T follicular helper cell (primary cell): Measurements from ENCODE around the gene SRSF7.
"Not testable (repeated sequence)": the region's sequence is repeated elsewhere in the genome, so short reads cannot be mapped to it uniquely, and the experiment has no call there.

ENCODE experiments used
- DNase-seq: peaks from one replicate; pipeline ENCODE4 v3.0.0-alpha.2; 2020; ENCODE audit warnings: low read depth

Gene SRSF7

DNA sequence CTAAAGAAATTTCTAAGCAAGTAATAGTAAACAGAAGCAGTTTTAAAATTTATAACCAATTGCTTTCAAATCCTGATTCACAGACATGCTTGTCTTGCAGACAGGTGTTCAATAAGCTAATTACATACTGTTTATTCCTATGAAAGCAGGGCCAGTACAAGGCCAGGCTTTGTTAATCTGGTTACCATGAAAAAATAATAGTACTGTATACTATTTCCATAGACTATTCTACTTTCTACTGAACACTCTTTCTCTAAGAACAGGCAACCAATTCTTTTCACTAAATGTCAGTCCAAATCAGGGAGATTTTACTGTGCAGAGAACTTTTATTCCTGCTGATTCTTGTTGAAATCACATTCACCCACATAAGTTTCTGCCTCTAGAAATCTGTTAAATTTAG is 2.9 kb upstream of the SRSF7 start:
- DNase-seq, result no peak

DNA sequence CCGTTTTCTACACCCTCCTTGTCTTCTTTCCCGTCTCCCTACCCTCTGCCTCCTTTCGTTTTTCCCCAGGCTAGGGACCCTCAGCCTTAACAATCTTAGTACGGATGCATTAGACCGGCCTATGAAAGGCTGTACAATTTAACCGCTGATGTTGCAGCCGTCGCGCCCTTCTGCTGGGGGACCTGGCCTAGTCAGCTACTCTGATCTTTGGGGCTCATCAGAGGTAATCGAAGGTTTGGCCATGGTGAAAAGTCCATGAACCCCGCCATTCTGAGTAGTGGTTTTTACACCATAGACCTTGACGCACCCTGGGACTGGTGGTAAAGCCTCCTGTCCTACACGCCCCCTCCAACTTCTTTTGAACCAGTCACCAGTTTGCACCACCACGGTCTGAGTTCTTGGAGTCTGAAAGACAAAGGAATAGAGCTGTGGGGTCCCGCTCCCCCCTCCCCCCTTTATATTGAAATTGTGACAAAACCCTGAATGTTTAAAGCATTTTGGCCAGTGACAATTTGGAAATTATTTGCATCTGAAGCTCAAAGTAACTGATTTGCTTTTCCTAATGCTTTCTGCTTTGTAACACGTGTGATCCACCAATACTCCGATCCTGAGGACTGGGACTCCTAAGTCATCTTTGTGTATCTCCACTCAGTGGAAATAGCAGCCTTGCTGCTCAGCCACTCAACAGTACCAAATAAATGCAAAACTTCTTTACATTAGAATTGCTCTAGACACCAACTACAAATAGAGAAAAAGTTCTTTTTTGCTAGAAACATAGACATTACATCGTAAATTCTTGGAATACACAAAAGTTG is 642 bp upstream of the SRSF7 start:
- no peak for DNase-seq

DNA sequence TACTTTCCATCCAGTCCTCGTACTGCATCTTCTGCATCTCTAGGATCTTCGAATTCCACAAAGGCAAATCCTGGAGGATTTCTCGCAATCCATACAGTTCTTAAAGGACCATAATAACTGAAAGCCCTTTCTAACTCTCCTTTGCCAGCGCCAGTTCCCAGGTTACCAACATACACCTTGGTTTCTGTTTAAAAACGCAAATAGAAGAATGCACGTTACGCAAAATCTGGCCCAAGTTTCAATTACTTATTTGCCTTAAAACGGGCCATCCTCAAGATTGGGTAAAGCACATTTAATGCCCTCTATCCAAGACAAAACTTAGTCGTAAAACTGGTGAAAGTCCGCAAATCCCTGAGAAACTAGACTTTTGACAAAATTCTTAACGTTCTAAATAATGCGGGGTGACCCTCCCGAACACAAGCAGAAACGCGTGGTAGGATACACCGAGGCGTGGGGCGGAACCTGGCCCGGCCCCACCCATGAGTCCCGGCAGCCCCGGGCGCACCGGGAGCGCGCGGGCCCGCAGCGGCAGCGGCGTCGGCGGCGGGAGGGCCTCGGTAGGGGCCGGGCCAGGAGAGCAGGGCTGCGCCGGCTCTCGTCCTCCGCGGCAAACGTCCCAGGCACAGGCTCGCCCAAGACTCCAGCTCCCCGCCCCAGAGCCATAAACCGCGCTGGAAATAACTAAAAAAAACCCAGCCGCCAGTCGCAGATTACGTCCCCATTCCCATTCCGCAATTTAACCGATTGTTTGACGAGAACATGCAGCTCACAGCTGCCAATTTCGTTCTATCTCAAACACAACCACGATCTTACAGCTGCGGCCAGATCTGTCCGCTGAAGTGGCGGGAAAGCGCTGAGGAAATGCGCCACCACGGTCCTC is 910 bp downstream of the SRSF7 start:
- DNase-seq, result peak; percentile 20

DNA sequence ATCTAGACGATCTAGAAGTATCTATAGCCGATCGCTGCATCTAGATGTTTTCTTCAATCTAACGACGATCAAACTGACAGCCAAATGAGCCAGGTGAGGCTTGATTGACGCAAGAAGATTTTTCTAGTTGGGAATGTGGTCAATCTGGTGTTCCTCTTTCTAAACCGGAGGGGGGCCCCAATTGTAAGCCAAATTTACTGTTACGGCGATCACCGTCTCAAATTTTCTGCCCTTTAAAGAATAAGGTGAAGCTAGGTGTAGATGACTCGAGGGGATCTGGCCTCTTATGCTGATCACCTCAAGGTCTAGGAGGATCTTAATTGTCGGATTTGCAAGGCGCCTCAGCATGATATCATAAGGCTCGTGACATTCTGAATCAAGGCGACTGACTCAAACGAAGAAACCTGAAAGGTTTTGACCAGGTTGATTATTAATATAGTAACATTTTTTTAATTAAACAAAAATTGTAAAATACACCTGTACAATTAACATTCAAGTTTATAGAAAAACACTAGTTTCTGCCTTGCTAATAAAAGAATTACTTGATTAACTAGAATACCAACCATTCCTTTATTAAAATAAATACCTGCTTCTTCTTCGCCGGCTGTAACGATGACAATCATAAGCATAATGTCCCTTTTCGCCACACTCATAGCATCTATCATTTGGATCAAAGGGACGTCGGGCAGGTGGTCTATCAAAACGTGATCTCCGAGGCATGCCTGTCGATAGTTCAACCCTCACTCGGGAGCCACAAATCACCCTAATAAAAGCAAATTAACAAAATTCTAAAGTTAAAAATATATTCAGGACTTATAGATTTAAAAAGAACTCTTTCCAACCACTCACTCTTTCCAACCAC is 2.0 kb downstream of the SRSF7 start:
- DNase-seq, result no peak

DNA sequence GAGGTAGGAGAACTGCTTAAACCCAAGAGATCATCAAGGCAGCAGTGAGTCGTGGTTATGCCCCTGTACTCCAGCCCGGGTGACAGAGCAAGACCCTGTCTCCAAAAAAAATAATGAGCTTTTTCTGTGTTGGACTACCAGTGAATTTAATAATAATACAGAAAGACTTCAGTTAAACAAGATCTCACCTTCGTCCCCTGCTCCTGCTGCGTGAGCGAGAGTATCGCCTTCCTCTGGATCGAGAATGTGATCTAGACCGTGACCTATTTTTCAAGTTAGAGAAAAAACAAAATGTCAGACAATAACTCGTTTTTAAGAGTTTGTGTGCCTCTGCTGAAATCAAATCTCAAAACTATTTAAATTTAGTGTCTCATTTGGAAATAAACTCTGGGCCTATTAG is 2.8 kb downstream of the SRSF7 start:
- no peak for DNase-seq

DNA sequence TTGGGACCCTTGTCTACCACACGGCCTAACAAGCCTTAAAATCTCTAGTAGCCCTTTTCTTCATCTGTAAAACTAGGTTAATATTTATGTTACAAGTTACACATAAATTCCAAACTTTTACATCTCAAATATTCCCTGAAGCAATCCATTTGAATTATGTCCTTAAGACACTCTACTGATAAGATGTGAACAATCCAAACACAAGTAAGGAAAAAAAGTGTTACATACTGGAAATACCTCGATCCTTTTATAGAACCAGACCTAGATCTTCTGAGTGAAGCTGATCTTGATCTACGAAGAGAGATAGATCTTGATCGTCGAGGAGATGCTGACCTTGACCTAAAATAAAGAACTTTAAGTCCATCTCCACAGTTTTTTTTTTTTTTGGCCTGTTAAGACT is 3.3 kb downstream of the SRSF7 start:
- no peak for DNase-seq

DNA sequence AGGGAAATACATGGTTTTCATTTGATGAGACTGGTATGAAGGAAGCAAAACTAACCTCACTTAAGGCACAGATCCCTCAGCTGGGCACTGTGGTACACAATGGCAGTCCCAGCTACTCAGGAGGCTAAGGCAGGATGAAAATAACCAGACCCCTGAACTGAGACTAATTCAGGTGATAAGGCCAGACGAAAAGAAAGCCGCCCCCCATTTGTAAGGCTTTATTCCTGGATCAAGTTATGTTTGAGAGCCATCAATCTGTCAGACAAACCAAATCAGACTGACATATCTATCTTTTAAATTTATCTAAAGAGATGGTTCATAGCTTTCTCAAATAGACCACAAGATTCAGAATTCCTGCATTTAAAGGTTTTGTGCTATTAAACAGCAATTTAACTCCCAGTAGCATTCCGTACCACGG is 4.1 kb downstream of the SRSF7 start:
- no peak for DNase-seq

DNA sequence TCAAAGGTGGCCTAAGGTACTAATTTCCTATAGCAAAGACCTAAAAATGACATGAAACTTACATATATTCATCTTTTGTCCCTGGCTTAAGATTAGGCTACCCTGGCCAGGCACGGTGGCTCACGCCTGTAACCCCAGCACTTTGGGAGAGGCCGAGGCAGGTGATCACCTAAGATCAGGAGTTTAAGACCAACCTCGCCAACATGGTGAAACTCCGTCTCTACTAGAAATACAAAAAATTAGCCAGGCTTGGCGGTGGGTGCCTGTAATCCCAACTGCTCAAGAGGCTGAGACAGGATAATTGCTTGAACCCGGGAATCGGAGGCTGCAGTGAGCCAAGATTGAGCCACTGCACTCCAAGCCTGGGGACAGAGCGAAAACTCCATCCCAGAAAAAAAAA is 5.9 kb downstream of the SRSF7 start:
- no peak for DNase-seq

DNA sequence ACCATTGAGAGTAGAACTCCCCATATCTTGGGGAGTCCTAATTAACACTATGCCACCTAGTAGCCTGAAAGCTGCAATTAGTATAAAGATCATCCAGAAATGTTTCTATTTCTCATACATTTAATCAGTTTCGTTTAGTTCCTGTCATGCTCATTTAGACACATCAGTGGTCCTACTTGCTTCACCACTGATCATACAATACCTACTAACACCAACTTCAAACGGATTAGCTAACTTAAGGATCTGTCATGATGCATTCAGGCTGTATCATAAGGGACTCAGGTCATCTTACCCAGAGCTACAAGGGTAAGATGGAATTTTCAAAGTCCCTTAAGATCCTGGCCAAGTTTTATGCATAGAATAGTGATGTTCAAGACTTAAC is 6.8 kb downstream of the SRSF7 start:
- no peak for DNase-seq

DNA sequence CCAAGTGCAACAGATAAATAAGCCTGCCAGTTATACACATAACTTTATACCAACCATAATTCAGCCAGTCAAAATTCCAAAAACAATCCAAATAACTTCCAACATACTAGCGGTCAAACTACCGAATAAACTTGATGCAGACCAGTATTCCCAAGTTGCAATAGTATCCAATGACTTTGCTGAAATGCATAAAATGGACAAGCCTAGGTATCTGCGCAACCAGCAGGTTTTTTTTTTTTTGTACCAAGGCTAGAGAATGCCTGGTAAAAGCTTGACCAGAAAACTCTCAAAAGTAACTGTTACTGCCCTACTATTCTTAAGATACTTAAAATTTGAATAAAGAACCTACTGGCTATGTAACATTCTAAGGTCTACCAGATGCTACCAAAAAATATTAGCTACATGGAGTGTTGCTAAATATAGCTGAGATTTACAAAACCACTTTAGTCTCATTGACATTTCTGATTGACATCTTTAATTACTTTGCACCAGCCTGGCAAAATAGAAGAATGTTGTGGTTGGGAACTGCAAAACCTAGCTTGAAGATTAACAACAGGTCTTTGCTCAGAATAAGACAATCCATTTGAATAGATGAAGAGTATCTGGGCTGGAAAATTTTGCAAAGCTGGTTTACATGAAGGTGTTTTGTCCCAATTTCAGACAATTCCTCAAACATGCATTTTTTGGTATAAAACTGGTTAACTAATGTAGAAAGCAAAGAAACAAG is 7.3 kb downstream of the SRSF7 start:
- DNase-seq, result no peak

DNA sequence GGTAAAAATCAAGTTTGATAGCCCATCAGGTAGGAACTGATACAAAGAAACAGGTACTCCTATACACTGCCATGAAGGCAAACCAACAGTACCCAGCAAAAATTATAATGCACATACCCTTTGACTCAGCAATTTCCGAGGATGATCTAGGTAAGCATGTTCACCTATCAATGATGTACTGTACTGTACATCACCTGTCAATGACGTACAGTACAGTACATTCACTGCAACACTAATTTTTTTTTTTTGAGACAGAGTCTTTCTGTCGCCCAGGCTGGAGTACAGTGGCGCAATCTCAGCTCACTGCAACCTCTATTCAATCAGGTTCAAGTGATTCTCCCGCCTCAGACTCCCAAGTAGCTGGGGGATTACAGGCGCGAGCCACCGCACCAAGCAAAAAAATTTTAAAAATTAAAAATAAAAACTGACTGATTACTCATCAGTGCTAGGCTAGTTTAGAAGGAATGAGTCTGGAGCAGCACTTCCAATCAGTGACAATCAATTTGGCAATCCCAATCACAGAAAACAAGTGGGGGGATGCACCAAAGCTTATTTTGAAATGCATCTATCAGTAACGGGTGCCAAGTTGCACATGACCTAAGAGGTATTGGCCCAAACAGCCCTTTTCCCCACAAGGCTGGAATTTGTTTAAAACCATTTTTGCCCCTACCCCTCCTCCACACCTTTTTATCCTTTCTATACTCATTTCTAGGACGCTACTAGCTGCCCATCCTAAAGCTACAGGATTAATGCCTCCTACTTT is 8.2 kb downstream of the SRSF7 start:
- no peak for DNase-seq

DNA sequence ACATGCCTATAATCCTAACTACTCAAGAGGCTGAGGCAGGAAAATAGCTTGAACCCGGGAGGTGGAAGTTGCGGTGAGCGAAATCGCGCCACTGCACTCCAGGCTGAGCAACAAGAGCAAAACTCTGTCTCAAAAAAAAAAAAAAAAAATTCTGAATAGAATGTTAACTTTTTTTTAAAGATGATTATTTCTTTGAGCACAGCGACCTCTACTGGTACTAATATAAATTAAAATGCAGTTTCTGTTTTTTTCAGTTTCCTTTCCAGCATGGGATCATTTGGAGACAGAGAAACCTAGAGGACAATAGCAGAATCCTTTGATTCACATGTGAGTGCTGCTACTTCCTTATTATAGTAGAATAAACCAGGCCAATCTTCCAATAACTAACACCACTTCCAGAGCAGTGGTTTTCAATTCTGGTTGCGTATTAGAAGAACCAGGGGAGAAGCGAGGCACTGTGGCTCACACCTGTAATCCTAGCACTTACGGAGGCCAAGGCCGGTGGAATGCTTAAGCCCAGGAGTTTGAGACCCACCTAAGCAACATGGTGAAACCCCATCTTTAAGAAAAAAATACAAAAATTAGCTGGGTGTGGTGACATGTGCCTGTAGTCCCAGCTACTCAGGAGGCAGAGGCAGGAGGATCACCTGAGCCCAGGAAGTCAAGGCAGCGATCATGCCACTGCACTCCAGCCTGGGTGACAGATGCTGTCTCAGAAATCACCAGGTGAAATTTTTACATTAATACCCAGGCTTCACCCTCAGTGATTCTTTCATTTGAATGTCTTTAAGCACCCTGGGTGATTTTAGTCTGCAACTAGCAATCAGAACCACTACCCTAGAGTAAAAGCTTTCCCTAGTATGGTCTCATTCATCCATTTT is 10.1 kb downstream of the SRSF7 start:
- DNase-seq, result no peak

DNA sequence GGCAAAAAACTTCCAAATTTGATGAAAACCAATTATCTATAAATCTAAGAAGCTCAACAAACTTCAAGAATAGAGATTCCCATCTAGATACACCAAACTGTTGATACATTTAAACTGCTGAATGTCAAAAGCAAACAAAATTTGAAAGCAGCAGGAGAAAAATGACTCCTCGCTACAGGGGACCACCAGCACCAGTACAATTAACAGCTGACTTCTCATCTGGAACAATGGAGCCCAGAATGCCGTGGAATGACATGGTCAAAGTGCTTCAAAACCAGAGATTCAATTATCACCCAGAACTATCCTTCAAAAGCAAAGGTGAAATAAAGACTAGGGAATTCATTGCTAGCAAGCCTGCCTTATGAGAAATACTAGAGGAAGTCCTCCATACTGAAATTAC is 11.6 kb downstream of the SRSF7 start:
- no peak for DNase-seq

DNA sequence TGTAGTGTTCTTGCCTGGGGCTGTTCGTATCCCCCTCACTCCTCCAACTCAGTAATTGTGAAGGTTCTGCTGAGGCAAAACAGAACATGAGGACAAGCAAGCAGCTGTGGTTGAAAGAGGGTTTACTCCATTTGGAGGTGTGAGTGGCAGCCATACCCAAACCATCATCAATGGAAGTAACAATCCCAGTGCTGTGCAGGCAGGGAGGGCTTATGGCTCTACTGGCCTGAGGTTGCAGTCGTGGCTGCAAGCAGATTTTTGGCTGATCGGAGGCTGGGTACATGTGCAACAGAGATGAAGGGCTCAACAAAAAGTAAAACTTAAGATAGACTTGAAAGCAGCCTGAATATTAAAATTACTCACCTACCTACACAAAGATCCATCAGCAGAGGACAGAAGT is 13.2 kb downstream of the SRSF7 start:
- no peak for DNase-seq

DNA sequence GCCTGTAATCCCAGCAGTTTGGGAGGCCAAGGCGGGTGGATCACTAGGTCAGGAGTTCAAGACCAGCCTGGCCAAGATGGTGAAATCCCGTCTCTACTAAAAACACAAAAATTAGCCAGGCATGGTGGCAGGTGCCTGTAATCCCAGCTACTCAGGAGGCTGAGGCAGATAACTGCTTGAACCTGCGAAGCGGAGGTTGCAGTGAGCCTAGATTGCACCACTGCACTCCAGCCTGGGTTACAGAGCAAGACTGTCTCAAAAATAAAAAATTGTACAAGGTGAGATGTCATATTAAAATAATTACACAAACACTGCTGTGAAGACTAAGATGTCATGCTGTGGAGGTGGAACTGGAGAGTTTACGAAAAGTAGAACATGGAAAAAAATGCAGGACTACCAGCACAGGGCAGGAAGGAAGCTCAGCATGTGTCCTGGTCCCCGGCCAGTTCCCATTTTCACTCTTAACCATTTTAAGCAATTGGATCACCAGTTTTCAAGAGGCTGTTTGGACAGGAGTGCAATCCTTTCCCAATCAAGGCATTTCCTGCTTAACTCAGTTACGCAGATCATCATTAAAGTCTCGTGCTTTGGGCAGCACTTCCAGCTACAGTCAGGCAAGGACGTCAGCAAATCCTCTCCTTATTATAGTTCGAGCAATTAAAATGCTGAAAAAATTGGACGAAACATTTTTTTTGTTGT is 14.0 kb downstream of the SRSF7 start:
- DNase-seq, result not testable (repeated sequence)

DNA sequence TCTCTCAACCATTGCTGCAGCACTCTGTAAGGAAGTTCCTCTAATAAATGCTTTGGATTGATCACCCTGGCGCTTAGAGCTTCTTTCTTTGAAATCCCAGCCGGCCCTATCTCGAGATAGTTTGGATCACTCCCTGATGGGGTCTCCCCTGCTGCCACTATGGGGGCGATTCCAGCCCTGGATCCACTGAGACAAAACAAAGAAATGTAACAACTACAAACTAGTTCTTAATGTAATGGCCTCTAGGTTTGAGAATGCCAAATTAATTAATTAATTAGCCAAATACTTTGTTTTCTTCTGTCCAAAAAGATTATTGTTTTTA is 15.2 kb downstream of the SRSF7 start:
- DNase-seq, result no peak

DNA sequence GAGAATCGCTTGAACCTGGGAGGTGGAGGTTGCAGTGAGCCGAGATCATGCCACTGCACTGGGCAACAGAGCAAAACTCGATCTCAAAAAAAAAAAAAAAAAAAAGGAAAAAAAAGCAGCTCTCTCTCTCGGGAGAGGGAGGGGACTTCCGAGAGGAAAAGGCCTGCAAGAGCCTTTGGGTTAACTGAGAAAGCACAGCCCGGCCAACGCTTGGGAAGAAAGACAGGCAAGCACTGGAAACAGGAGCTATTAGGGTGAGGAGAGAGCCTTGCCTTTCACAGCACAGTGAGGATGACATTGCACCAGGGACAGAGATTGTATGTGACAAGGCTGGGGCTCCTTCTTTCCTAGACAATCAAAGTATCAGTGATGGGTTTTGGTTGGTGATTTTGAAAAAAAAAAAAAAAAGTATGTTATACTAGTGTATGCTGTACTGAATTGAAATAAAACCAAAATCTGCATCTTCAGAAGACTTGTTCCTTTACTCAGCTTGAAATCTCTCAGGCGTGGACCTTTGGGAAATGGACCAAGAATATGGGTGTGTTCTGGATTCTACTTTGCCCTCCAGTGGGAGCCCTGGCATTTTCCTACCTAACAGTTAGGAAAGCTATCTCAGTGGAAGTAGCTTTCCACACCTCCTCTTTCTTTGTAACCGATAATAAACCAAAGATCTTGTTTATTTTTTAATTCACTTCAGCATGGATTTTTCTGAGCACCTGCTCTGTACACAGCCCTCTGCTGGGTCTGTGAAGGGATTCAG is 16.7 kb downstream of the SRSF7 start:
- no peak for DNase-seq

DNA sequence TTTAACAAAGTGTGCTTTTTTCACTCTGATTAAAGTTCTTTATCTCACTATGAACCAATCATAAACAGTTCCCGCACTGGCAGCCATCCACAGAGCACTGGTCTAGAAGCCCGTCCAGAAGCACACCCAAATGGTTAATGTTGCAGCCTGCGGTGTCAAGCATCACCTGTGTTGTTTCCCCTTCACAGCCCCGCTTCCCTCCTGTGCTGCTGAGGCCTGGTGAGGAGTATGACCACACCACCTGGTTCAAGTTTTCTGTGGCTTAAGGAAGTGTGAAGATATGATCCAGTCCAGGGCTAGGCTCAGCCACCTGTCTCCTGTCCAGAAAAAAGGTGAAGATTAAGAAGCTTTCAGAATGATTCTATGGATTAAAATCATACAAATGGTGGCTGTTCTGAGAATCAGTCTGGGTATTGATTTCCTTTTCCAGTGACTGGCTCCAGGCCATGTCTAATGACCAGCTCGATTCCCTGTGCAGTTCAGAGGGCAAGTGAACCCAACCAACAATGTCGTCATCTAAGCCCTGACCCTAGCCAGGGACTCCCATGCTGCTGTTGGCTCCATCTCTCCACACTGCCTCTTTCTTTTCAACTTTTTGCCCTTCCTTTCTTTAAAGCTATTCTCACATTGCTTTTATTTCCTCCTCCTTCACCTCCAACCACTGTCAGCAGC is 17.7 kb downstream of the SRSF7 start:
- no peak for DNase-seq
